HEK293 (cell line): ENCODE data around the gene MYO7B.

ENCODE experiments used
- CTCF ChIA-PET: fragments of 350-600 bp; formaldehyde crosslinking; extraction: SDS; loops from one replicate; lab custom pipeline; 2021; ENCODE audit warnings: antibody characterized with exemption; lab: Yijun Ruan, JAX
- POLR2A ChIA-PET: fragments of 300-600 bp; formaldehyde crosslinking; extraction: SDS; loops from one replicate; lab custom pipeline; 2020; ENCODE audit warnings: antibody characterized with exemption, inconsistent platforms; lab: Yijun Ruan, JAX
- H3K27ac ChIP-seq: fragments of 200-500 bp; sonication (Bioruptor generic); 2 replicates; pipeline ENCODE4 v1.5.1; 2014; ENCODE audit warnings: low read depth, low read length, control low read depth, inconsistent platforms; ENCODE audit errors: extremely low read depth
- H3K36me3 ChIP-seq, 2 experiments: fragments of 200-500 bp in 1 of 2; sonication (Bioruptor generic) in 1 of 2; 1 replicate in 1 of 2; 2 replicates in 1 of 2; pipeline ENCODE4 v1.5.1; 2014 to 2017; ENCODE audit warnings: inconsistent platforms in 2 of 2, low read length in 2 of 2; ENCODE audit not compliant: control insufficient read depth in 2 of 2, insufficient read depth in 1 of 2
- H3K4me1 ChIP-seq: fragments of 200-500 bp; sonication (Bioruptor generic); 2 replicates; pipeline ENCODE4 v1.5.1; 2014; ENCODE audit warnings: mild to moderate bottlenecking, low read length, inconsistent platforms; ENCODE audit not compliant: control insufficient read depth, insufficient read depth
- H3K4me3 ChIP-seq: 2 replicates; pipeline ENCODE4 v1.5.1; 2011; ENCODE audit warnings: low read depth, mild to moderate bottlenecking, control low read depth, low read length, moderate library complexity
- H3K9me3 ChIP-seq: fragments of 200-500 bp; sonication (Bioruptor generic); 2 replicates; pipeline ENCODE4 v1.5.1; 2014; ENCODE audit warnings: low read depth, low read length, inconsistent platforms; ENCODE audit not compliant: control insufficient read depth, insufficient read depth
- CTCF ChIP-seq: fragments of 450-650 bp; formaldehyde crosslinking; IDR thresholded peaks from 2 replicates; pipeline ENCODE4 v1.5.1; 2016; ENCODE audit warnings: missing biosample characterization, missing genetic modification characterization
- GFI1B ChIP-seq: fragments of 450-650 bp; formaldehyde crosslinking; IDR thresholded peaks from 2 replicates; pipeline ENCODE4 v1.5.1; 2016; ENCODE audit warnings: missing biosample characterization, missing genetic modification characterization
- GLIS2 ChIP-seq: fragments of 450-650 bp; formaldehyde crosslinking; IDR thresholded peaks from 2 replicates; pipeline ENCODE4 v1.5.1; 2016; ENCODE audit warnings: missing biosample characterization, missing genetic modification characterization
- YY1 ChIP-seq: fragments of 450-650 bp; formaldehyde crosslinking; IDR thresholded peaks from 2 replicates; pipeline ENCODE4 v1.5.1; 2018; ENCODE audit warnings: missing biosample characterization, missing genetic modification characterization
- ZBTB26 ChIP-seq: fragments of 450-650 bp; formaldehyde crosslinking; optimal IDR thresholded peaks from 2 replicates; pipeline ENCODE3; 2016; ENCODE audit warnings: missing biosample characterization, mild to moderate bottlenecking, missing genetic modification characterization
- ZIC2 ChIP-seq: fragments of 450-650 bp; formaldehyde crosslinking; IDR thresholded peaks from 2 replicates; pipeline ENCODE4 v1.5.1; 2016; ENCODE audit warnings: missing biosample characterization, missing genetic modification characterization
- ZNF302 ChIP-seq: fragments of 450-650 bp; formaldehyde crosslinking; IDR thresholded peaks from 2 replicates; pipeline ENCODE4 v1.5.1; 2016; ENCODE audit warnings: missing biosample characterization, missing genetic modification characterization, low read depth
- ZNF473 ChIP-seq: fragments of 450-650 bp; formaldehyde crosslinking; IDR thresholded peaks from 2 replicates; pipeline ENCODE4 v1.5.1; 2017; ENCODE audit warnings: missing biosample characterization, missing genetic modification characterization
- ZNF654 ChIP-seq: fragments of 450-650 bp; formaldehyde crosslinking; IDR thresholded peaks from 2 replicates; pipeline ENCODE4 v1.5.1; 2016; ENCODE audit warnings: low read depth, missing biosample characterization, missing genetic modification characterization
- ZNF843 ChIP-seq: fragments of 450-650 bp; formaldehyde crosslinking; IDR thresholded peaks from 2 replicates; pipeline ENCODE4 v1.5.1; 2016; ENCODE audit warnings: missing biosample characterization, missing genetic modification characterization
- TF ChIP-seq, protein P1 (sequence below): fragments of 450-650 bp; formaldehyde crosslinking; IDR thresholded peaks from 2 replicates; pipeline ENCODE4 v1.5.1; 2016; ENCODE audit warnings: missing biosample characterization, missing genetic modification characterization
- TF ChIP-seq, protein P2 (sequence below): fragments of 450-650 bp; formaldehyde crosslinking; IDR thresholded peaks from 2 replicates; pipeline ENCODE4; 2016; ENCODE audit warnings: missing biosample characterization, missing genetic modification characterization
- TF ChIP-seq, protein P3 (sequence below): fragments of 450-650 bp; formaldehyde crosslinking; IDR thresholded peaks from 2 replicates; pipeline ENCODE4 v1.5.1; 2016; ENCODE audit warnings: missing biosample characterization, missing genetic modification characterization

The MYO7B gene

DNA sequence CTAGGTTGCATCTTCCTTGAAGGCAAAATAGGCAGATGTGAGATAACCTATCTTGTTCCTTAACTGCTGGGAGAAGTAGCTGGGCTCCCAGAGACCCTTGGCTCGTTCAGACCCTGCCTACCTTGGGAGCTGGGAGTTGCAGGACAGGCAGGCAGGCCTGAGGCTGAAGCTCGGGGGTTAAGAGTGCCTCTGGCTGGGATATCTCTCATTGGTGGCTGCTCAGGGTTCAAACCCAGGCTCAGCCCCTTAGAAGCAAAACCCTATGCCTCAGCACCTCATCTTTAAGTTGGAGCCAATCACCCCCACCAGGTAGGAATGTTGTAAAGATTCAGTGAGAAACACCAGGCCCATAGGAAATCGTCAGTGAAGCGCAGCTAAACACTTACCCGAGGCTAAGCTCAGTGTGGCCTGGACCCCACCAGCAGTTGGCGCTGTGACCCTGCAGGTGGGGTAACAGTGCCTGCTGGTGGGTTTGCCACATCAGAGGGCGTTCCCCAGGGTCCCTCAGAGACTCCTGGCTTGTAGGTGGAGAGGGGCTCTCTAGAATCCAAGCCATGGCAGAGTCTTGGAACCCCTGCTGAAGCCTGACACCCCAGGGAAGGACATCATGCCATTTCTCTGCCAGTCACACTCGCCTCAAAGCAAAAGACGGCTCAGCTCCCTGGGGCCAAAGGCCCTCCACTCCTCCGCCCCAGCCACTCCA, 55.9 kb downstream of the MYO7B start:
- ChIA-PET POLR2A (interaction anchor here (0.8 kb wide), 1 partner anchor 63 kb away, joined by 4 read pairs; no protein-coding TSS in a partner anchor), CTCF (interaction anchor here (0.6 to 4.4 kb wide), 41 partner anchors 8 to 714 kb away, joined by 3 to 54 read pairs (median 5); partner anchors contain the start of genes GPR17, LIMS2 and POLR2D)
- TF ChIP-seq ZIC2 (tag by site-specific recombination): peak; percentile 94
- no peak for TF ChIP-seq ZNF473 (tag by site-specific recombination)
- TF ChIP-seq ZNF843 (tag by site-specific recombination): no peak
- peak; percentile 77 for TF ChIP-seq ZNF654 (tag by site-specific recombination)
- TF ChIP-seq, protein P1, sequence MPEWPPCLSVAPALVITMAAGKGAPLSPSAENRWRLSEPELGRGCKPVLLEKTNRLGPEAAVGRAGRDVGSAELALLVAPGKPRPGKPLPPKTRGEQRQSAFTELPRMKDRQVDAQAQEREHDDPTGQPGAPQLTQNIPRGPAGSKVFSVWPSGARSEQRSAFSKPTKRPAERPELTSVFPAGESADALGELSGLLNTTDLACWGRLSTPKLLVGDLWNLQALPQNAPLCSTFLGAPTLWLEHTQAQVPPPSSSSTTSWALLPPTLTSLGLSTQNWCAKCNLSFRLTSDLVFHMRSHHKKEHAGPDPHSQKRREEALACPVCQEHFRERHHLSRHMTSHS (tag by site-specific recombination): no peak
- no peak for TF ChIP-seq YY1 (tag by site-specific recombination)
- TF ChIP-seq ZBTB26 (tag by site-specific recombination): no peak
- peak; percentile 43 for TF ChIP-seq GLIS2 (tag by site-specific recombination)
- TF ChIP-seq CTCF (tag by site-specific recombination): peak; percentile 89

DNA sequence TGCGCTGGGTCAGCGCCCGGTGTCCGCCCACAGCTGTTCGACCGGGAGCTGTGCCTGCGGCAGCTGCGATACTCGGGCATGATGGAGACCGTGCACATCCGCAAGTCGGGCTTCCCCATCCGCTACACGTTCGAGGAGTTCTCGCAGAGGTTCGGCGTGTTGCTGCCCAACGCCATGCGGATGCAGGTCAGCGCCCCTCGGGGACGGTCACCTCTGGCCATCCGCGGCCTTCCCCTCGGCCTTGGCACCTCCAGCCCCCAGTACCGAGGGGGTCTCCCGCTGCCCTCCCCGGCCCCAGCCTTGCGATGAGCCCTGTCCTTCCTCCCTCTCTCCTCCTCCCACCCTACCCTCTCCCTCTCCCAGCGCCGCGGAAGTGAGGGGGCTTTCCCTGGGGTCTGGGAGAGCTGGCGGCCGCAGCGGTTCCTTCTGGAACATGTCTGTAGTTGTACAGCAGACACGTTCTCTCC, 57.3 kb downstream of the MYO7B start:
- ChIA-PET CTCF (interaction anchor here (0.5 to 4.4 kb wide), 6 partner anchors 8 to 395 kb away, joined by 3 to 31 read pairs (median 3); no protein-coding TSS in a partner anchor), POLR2A (no interaction called here)
- Histone ChIP-seq H3K27ac (no peak overlapping the region), H3K4me3 (no peak overlapping the region), H3K9me3 (no peaks in the 10 kb centered on the region), H3K36me3 (no peaks in the 10 kb centered on the region), H3K4me1 (no peaks in the 10 kb centered on the region)
- TF ChIP-seq, protein P2, sequence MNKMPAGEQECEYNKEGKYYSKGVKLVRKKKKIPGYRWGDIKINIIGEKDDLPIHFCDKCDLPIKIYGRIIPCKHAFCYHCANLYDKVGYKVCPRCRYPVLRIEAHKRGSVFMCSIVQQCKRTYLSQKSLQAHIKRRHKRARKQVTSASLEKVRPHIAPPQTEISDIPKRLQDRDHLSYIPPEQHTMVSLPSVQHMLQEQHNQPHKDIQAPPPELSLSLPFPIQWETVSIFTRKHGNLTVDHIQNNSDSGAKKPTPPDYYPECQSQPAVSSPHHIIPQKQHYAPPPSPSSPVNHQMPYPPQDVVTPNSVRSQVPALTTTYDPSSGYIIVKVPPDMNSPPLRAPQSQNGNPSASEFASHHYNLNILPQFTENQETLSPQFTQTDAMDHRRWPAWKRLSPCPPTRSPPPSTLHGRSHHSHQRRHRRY: no peak
- TF ChIP-seq, protein P3, sequence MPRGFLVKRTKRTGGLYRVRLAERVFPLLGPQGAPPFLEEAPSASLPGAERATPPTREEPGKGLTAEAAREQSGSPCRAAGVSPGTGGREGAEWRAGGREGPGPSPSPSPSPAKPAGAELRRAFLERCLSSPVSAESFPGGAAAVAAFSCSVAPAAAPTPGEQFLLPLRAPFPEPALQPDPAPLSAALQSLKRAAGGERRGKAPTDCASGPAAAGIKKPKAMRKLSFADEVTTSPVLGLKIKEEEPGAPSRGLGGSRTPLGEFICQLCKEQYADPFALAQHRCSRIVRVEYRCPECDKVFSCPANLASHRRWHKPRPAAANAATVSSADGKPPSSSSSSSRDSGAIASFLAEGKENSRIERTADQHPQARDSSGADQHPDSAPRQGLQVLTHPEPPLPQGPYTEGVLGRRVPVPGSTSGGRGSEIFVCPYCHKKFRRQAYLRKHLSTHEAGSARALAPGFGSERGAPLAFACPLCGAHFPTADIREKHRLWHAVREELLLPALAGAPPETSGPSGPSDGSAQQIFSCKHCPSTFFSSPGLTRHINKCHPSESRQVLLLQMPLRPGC: no peak
- no peak for TF ChIP-seq GFI1B
- TF ChIP-seq ZNF302 (tag by site-specific recombination): no peak

More for the DNA sequence above, 55.9 kb downstream of the MYO7B start:
- no peaks in the 10 kb centered on the region for H3K9me3 ChIP-seq
- H3K4me3 ChIP-seq: no peak overlapping the region
- no peaks in the 10 kb centered on the region for H3K36me3 ChIP-seq
- H3K4me1 ChIP-seq: no peaks in the 10 kb centered on the region
- no peak overlapping the region for H3K27ac ChIP-seq
